Stimulated activated CD8-positive, alpha-beta memory T cell treated with anti-CD3 and anti-CD28 coated beads, Interleukin-12 subunit alpha, Interleukin-12 subunit beta, amount 100 ng/mL, for 1 hour (primary cell): ENCODE measurements around the gene TOP2B.

Experiments used
- DNase-seq: peaks from one replicate; pipeline ENCODE4 v3.0.0-alpha.2; 2020; ENCODE audit warnings: low read depth

TOP2B gene

DNA sequence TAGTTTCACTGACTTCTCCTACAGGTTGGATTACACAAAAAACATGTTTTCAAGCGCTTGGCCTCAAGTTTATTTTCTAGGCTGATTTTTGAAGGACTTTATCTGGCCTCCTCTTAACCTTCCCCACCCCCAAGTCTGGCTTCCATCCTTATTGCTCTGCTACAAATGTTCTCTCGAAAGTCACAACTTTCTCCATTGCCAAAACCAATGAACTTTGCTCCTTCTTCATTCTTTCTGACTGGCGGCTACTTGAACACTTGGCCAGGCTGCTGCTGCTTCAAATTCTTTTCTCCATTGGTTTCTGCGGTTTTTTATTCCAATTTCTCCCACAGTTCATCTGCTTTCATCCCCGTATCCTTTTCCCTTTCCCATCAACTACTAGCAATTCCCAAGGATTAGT is 106.6 kb downstream of the TOP2B start:
- no peak for DNase-seq

DNA sequence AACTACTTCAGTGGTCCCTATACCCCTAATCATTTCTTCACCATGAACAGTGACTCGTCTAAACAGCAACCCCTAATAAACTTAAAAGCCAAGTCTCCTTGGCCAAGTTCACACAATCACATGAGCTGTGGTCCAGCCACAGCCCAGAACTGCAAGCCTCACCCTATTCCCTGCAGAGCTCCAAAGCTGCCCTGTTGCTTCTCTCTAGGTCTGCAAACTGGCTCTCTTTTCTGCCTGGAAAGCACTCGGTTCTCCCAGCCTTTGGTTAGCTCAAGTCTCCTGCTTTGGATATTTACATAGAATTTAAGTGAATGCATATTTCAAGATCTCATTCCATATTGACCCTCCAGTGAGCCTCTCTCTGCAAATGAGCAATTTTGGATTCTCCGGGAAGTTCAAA is 107.0 kb downstream of the TOP2B start:
- DNase-seq = no peak

DNA sequence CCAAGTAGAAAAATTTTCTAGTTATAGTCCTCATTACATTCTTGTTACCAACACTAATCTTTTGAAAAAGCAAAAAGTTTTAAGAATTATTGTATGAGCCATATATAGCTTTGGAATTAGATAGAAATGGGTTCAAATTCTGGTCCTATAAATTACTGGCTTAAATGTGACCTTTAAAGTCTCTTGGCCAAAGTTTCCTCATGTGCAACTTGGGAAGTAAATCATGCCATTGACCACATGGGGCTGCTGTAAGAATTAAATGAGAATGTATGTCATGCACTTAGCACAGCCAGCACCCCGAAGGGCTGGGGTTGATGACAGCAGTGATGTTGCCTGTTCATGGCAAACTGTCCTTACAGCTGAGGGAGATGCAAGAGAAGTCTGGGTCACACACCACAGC is 108.3 kb downstream of the TOP2B start:
- DNase-seq = no peak

- no peak for DNase-seq
Measured at GRCh38 chr3:25555695-25556437, 108.8 kb downstream of the TOP2B start.

GRCh38 chr3:25554376-25554775 is 110.3 kb downstream of the TOP2B start:
- DNase-seq = no peak

- DNase-seq = no peak
Measured at GRCh38 chr3:25552251-25552650, 112.5 kb downstream of the TOP2B start.

- no peak for DNase-seq
Measured at GRCh38 chr3:25548836-25549235, 115.9 kb downstream of the TOP2B start.

DNA sequence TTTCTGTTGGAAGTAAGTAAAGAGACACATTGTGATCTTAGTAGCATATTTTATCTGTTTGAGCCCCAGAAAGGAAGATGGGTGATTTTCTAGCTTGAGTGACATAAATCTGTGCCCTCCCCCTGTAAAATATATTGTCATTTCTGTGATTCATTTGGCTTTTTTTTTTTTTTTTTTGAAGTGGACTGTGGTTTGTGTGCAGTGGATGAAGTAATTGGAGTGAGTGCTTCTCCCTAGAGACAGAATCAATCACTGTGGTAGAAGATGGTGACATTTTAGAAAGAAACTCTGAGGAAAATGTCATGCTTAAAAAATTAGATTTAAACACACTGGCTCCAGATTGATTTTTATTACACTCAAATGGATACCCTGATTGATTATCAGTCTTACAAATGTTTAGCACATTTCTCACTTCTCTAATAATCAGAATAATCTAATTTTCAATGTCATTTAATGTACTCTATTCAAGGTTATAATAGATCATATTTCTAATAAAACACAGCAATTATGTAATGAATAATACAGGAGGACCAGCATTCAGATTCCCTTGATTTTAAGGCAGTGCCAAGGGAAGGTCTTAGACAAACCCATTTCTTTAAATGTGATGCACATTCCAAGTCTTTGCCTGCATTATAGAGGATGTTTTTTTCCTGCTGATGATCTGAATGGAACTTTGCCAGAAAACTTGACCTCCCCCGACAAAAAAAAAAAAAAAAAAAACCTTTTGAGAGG is 116.6 kb downstream of the TOP2B start:
- DNase-seq = no peak
